Astrocyte (in vitro differentiated cells and primary cell): ENCODE results near the gene GET4. TPM values are rescaled to one million over a fixed set of nuclear protein-coding genes. Genes with fewer than 3 reads are reported as not detected.

ENCODE experiments used
- DNase-seq: peaks from one replicate; pipeline ENCODE4 v3.0.0-alpha.2; 2010; ENCODE audit warnings: low read depth
- FAIRE-seq: peaks from 2 replicates; lab custom pipeline; 2011; peaks lifted over from hg19 to GRCh38; lab: Jason Lieb, UNC
- H2AFZ ChIP-seq: 2 replicates; pipeline ENCODE4 v1.6.0; 2012; ENCODE audit warnings: low read depth, low read length, inconsistent platforms
- H3K27ac ChIP-seq: 2 replicates; pipeline ENCODE4 v1.5.1; 2011; ENCODE audit warnings: low read depth, low read length, inconsistent platforms
- H3K27me3 ChIP-seq: 2 replicates; pipeline ENCODE4 v1.6.0; 2011; ENCODE audit warnings: low read length, inconsistent platforms; ENCODE audit not compliant: insufficient read depth
- H3K36me3 ChIP-seq: 2 replicates; pipeline ENCODE4 v1.5.1; 2011; ENCODE audit warnings: low read length, inconsistent platforms; ENCODE audit not compliant: insufficient read depth
- H3K4me1 ChIP-seq: 2 replicates; pipeline ENCODE4 v1.5.1; 2011; ENCODE audit warnings: low read length, inconsistent platforms; ENCODE audit not compliant: insufficient read depth
- H3K4me2 ChIP-seq: 2 replicates; pipeline ENCODE4 v1.6.0; 2012; ENCODE audit warnings: low read length, inconsistent platforms
- H3K4me3 ChIP-seq: 2 replicates; pipeline ENCODE4 v1.5.1; 2011; ENCODE audit warnings: low read depth, mild to moderate bottlenecking, low read length, inconsistent platforms; ENCODE audit not compliant: insufficient read depth
- H3K79me2 ChIP-seq: 2 replicates; pipeline ENCODE4 v1.6.0; 2012; ENCODE audit warnings: mild to moderate bottlenecking, low read length, inconsistent platforms; ENCODE audit not compliant: insufficient read depth
- H3K9ac ChIP-seq: 2 replicates; pipeline ENCODE4 v1.6.0; 2012; ENCODE audit warnings: mild to moderate bottlenecking, low read length, inconsistent platforms
- H3K9me3 ChIP-seq: 2 replicates; pipeline ENCODE4 v1.5.1; 2012; ENCODE audit warnings: low read depth, mild to moderate bottlenecking, low read length, inconsistent platforms; ENCODE audit not compliant: insufficient read depth
- H4K20me1 ChIP-seq: 2 replicates; pipeline ENCODE4 v1.6.0; 2012; ENCODE audit warnings: low read length, inconsistent platforms; ENCODE audit not compliant: insufficient read depth
- H3K27ac Mint-ChIP-seq: one replicate; pipeline ENCODE4 v1.8.0; 2021; ENCODE audit warnings: mild to moderate bottlenecking, mixed read lengths; ENCODE audit not compliant: unreplicated experiment
- H3K27me3 Mint-ChIP-seq: one replicate; pipeline ENCODE4 v1.8.0; 2021; ENCODE audit warnings: low read depth, mixed read lengths; ENCODE audit not compliant: unreplicated experiment
- H3K36me3 Mint-ChIP-seq: one replicate; pipeline ENCODE4 v1.8.0; 2021; ENCODE audit warnings: low read depth, mixed read lengths; ENCODE audit not compliant: unreplicated experiment
- H3K4me1 Mint-ChIP-seq: one replicate; pipeline ENCODE4 v1.8.0; 2021; ENCODE audit warnings: low read depth, mixed read lengths; ENCODE audit not compliant: unreplicated experiment
- H3K4me3 Mint-ChIP-seq: one replicate; pipeline ENCODE4 v1.8.0; 2021; ENCODE audit warnings: mild to moderate bottlenecking, moderate library complexity, mixed read lengths; ENCODE audit not compliant: unreplicated experiment
- H3K9me3 Mint-ChIP-seq: one replicate; pipeline ENCODE4 v1.8.0; 2021; ENCODE audit warnings: mild to moderate bottlenecking, mixed read lengths; ENCODE audit not compliant: unreplicated experiment
- EZH2 ChIP-seq: IDR thresholded peaks from 2 replicates; pipeline ENCODE4 v1.6.1; 2012; ENCODE audit warnings: mild to moderate bottlenecking, low read length, inconsistent platforms; ENCODE audit not compliant: insufficient read depth
- total RNA-seq: library from RNA; stranded (reverse); gene quantifications from 2 replicates; pipeline ENCODE4 v1.2.1, GENCODE V29; 2021
- TF ChIP-seq, protein P1 (sequence below): IDR thresholded peaks from 2 replicates; pipeline ENCODE4 v1.5.1; 2011; ENCODE audit warnings: low read depth, mild to moderate bottlenecking, inconsistent platforms, low read length, moderate library complexity; ENCODE audit not compliant: insufficient read depth

The GET4 gene
- total RNA-seq, 1 donor from 2014 or later, result 43.0 TPM

DNA sequence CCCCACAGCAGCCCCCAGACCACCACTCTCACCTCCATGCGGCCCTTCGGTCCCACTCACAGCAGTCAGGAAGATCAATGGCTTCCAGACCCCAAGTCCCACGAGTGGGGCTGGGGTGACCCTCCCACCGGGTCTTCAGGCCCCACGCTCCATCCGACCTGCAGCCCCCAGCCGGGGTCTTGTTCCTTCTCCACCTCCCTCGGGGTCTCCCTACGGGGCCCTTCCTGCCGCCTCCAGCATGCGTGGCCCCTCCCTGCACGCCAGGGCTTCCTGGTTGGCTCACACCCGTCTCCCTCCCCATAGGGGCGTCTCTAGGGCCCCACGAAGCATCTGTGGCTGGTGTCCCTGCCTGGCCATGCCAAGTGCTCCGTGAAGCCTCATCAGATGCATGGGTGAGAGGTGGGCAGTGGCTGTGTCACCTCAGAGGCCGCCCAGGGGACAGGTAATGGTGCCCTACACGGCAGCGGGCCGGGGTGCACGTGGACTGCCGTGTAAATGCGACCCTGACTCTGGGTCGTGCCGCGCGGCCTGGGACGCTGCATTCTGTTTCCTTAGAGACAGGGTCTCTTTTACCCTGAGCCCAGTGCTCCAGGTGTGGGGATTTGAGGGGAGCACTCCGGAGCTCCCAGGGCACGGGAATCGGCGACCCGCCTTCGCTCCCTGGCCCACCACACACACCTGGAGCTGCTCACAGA is 58.3 kb downstream of the GET4 start:
- no peaks in the 10 kb centered on the region for H3K4me1 ChIP-seq
- H3K27ac Mint-ChIP-seq, result no peak overlapping the region
- H4K20me1 ChIP-seq, result no peaks in the 10 kb centered on the region
- no peaks in the 10 kb centered on the region for H3K9me3 ChIP-seq
- H3K9ac ChIP-seq, result no peak overlapping the region
- H3K27ac ChIP-seq, result no peak overlapping the region
- no peak overlapping the region for H3K4me2 ChIP-seq
- no peak overlapping the region for H3K4me3 ChIP-seq
- FAIRE-seq (no peak), DNase-seq (no peak)
- no peaks in the 10 kb centered on the region for H3K36me3 ChIP-seq
- H3K36me3 Mint-ChIP-seq, result peaks cover 2% of the 10 kb centered on the region
- peaks cover under 1% of the 10 kb centered on the region for H3K27me3 Mint-ChIP-seq
- H2AFZ ChIP-seq, result no peak overlapping the region
- peaks cover 6% of the 10 kb centered on the region for H3K4me1 Mint-ChIP-seq
- no peak overlapping the region for H3K4me3 Mint-ChIP-seq
- H3K79me2 ChIP-seq, result no peaks in the 10 kb centered on the region
- H3K9me3 Mint-ChIP-seq, result no peaks in the 10 kb centered on the region
- H3K27me3 ChIP-seq, result no peaks in the 10 kb centered on the region
- TF ChIP-seq EZH2, result no peak

DNA sequence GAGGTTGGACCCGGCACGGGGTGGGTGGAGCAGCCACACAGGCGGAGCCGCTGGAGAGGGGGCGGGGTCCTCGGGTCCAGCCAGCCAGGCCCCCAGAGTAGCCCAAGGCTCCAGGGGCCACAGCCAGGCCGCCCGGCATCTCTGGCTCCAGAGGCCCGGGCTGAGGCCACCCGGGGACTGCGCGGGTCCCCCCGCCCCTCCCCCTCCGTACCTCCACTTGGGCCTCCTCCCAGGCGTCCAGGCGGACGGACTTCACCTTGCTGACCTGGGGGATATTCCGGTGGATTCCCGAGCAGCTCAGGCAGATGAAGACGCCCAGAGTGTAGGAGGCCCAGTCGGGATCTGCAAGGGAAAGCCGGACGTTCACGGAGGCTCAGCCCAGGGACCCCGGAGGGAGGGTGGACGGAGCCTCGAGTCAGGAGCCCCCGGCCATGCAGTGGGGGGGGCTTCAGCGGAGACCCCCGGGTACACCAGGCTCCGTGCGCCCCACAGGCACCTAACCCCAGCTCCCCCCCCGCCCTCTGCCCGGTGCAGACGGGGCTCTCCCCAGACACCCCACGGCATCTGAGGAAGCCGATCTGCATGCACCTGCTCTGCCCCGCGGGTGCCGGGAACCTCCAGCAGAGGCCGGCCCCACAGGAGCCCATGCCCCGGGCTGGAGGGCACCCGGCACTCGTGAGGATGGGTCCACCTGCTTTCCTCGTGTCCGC is 59.0 kb downstream of the GET4 start:
- no peaks in the 10 kb centered on the region for H4K20me1 ChIP-seq
- no peak overlapping the region for H2AFZ ChIP-seq
- no peak overlapping the region for H3K27ac ChIP-seq
- peaks cover 4% of the 10 kb centered on the region for H3K9me3 Mint-ChIP-seq
- no peak overlapping the region for H3K4me2 ChIP-seq
- FAIRE-seq (no peak), DNase-seq (no peak)
- H3K36me3 Mint-ChIP-seq, result peaks cover 6% of the 10 kb centered on the region
- peaks cover 2% of the 10 kb centered on the region for H3K27me3 ChIP-seq
- H3K4me1 Mint-ChIP-seq, result peaks cover 6% of the 10 kb centered on the region
- no peaks in the 10 kb centered on the region for H3K4me1 ChIP-seq
- H3K36me3 ChIP-seq, result no peaks in the 10 kb centered on the region
- H3K4me3 Mint-ChIP-seq, result no peak overlapping the region
- H3K27ac Mint-ChIP-seq, result no peak overlapping the region
- peaks cover 4% of the 10 kb centered on the region for H3K9me3 ChIP-seq
- H3K4me3 ChIP-seq, result no peak overlapping the region
- no peaks in the 10 kb centered on the region for H3K79me2 ChIP-seq
- H3K9ac ChIP-seq, result no peak overlapping the region
- TF ChIP-seq, protein P1, sequence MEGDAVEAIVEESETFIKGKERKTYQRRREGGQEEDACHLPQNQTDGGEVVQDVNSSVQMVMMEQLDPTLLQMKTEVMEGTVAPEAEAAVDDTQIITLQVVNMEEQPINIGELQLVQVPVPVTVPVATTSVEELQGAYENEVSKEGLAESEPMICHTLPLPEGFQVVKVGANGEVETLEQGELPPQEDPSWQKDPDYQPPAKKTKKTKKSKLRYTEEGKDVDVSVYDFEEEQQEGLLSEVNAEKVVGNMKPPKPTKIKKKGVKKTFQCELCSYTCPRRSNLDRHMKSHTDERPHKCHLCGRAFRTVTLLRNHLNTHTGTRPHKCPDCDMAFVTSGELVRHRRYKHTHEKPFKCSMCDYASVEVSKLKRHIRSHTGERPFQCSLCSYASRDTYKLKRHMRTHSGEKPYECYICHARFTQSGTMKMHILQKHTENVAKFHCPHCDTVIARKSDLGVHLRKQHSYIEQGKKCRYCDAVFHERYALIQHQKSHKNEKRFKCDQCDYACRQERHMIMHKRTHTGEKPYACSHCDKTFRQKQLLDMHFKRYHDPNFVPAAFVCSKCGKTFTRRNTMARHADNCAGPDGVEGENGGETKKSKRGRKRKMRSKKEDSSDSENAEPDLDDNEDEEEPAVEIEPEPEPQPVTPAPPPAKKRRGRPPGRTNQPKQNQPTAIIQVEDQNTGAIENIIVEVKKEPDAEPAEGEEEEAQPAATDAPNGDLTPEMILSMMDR, result no peak
- no peak for TF ChIP-seq EZH2
- peaks cover 7% of the 10 kb centered on the region for H3K27me3 Mint-ChIP-seq

DNA sequence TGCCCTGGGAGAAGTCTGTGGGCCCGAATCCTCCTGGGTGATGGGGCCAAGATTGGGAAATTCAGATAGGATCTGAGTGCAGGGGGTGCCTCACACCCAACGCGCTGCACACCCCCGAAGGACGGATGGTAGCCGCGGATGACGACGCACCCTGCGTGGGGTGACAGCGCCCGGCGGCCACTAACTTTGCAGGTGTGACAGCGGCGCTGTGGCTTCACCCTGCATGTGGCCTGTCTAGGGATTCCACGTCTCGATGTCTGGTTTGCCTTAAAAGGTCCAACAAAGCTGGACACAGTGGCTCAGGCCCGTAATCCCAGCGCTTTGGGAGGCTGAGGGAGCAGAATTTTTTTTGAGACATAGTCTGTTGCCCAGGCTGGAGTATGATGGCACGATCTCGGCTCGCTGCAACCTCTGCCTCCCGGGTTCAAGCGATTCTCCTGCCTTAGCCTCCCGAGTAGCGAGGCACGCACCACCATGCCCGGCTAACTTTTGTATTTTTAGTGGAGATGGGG is 59.6 kb downstream of the GET4 start:
- TF ChIP-seq, protein P1, result no peak
- no peak for TF ChIP-seq EZH2
- Histone ChIP-seq H3K79me2 (no peaks in the 10 kb centered on the region), H3K27me3 (peaks cover 2% of the 10 kb centered on the region), H3K36me3 (no peaks in the 10 kb centered on the region), H4K20me1 (no peaks in the 10 kb centered on the region), H3K4me2 (no peak overlapping the region), H3K4me3 (no peak overlapping the region), H3K4me1 (no peaks in the 10 kb centered on the region), H3K9me3 (peaks cover 4% of the 10 kb centered on the region), H3K27ac (no peak overlapping the region), H3K9ac (no peak overlapping the region), H2AFZ (no peak overlapping the region)
- H3K9me3 Mint-ChIP-seq, result peaks cover 7% of the 10 kb centered on the region
- peaks cover 6% of the 10 kb centered on the region for H3K36me3 Mint-ChIP-seq
- no peak overlapping the region for H3K27ac Mint-ChIP-seq
- DNase-seq, result no peak
- no peak for FAIRE-seq
- peaks cover 9% of the 10 kb centered on the region for H3K27me3 Mint-ChIP-seq
- no peak overlapping the region for H3K4me3 Mint-ChIP-seq
- H3K4me1 Mint-ChIP-seq, result peaks cover 6% of the 10 kb centered on the region
